Loucy (cell line): Measurements from ENCODE around the gene FZD4.

ENCODE experiments used
- EZH2phosphoT487 ChIP-seq: fragments of 200-600 bp; IDR thresholded peaks from 2 replicates; pipeline ENCODE4 v1.6.1; 2018; ENCODE audit warnings: antibody characterized with exemption, mild to moderate bottlenecking, moderate library complexity, borderline replicate concordance
- TF ChIP-seq, protein P1 (sequence below): fragments of 200-600 bp; sonication (generic); conservative IDR thresholded peaks from 2 replicates; pipeline ENCODE4 v1.5.1; 2014; ENCODE audit warnings: mild to moderate bottlenecking, antibody characterized with exemption, low read length

DNA sequence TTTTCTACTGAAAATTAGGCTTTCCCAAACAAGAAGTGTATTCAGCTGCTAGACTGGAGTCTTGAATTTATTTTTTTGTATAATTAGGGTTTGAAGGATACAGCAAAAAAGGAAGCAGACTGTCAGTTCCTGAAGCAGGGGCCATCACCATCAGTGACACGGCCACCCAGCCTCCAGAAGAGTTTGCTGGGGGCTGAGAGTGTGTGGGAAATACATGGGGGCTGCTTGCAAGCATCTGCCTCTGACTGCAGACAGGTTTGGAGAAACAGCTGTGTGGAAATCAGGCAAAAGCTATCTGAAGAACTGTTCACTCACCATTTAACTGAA, 23.0 kb downstream of the FZD4 start:
- TF ChIP-seq, protein P1, sequence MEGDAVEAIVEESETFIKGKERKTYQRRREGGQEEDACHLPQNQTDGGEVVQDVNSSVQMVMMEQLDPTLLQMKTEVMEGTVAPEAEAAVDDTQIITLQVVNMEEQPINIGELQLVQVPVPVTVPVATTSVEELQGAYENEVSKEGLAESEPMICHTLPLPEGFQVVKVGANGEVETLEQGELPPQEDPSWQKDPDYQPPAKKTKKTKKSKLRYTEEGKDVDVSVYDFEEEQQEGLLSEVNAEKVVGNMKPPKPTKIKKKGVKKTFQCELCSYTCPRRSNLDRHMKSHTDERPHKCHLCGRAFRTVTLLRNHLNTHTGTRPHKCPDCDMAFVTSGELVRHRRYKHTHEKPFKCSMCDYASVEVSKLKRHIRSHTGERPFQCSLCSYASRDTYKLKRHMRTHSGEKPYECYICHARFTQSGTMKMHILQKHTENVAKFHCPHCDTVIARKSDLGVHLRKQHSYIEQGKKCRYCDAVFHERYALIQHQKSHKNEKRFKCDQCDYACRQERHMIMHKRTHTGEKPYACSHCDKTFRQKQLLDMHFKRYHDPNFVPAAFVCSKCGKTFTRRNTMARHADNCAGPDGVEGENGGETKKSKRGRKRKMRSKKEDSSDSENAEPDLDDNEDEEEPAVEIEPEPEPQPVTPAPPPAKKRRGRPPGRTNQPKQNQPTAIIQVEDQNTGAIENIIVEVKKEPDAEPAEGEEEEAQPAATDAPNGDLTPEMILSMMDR = no peak
- TF ChIP-seq EZH2phosphoT487 = no peak
